ENCODE results near the gene ACSL5.
"Not testable (repeated sequence)": the region's sequence is repeated elsewhere in the genome, so short reads cannot be mapped to it uniquely, and the experiment has no call there.

The ACSL5 gene

GRCh38 chr10:112374724-112375541 is 1.0 kb downstream of the ACSL5 start:
- Histone ChIP-seq H2AFZ (ENCODE audit: low read length, unreplicated experiment) (peak overlapping the region; percentile 53), H3K27me3 (ENCODE audit: insufficient read depth, low read length) (no peaks in the 10 kb centered on the region), H3K4me1 (ENCODE audit: control insufficient read depth, insufficient read depth, low read length, unreplicated experiment) (peaks cover 44% of the 10 kb centered on the region), H3K27ac (ENCODE audit: low read depth, low read length) (peak overlapping the region; percentile 78), H3K79me2 (ENCODE audit: control insufficient read depth, insufficient read depth, low read length, unreplicated experiment) (no peaks in the 10 kb centered on the region), H3K4me3 (ENCODE audit: low read depth, low read length) (peak overlapping the region; percentile 68; the same call in 1 of the 2 replicates), H3K36me3 (ENCODE audit: insufficient read depth, low read length) (no peaks in the 10 kb centered on the region)

GRCh38 chr10:112375721-112376395 is 1.9 kb downstream of the ACSL5 start:
- H3K27me3 ChIP-seq (ENCODE audit: insufficient read depth, low read length) = no peaks in the 10 kb centered on the region
- no peaks in the 10 kb centered on the region for H3K36me3 ChIP-seq (ENCODE audit: insufficient read depth, low read length)
- H3K4me1 ChIP-seq (ENCODE audit: control insufficient read depth, insufficient read depth, low read length, unreplicated experiment) = peaks cover 53% of the 10 kb centered on the region
- H2AFZ ChIP-seq (ENCODE audit: low read length, unreplicated experiment) = peak overlapping the region; percentile 31
- H3K79me2 ChIP-seq (ENCODE audit: control insufficient read depth, insufficient read depth, low read length, unreplicated experiment) = no peaks in the 10 kb centered on the region
- peak overlapping the region; percentile 78 for H3K27ac ChIP-seq (ENCODE audit: low read depth, low read length)
- peak overlapping the region; percentile 68 for H3K4me3 ChIP-seq (ENCODE audit: low read depth, low read length)

- Histone ChIP-seq H3K4me1 (ENCODE audit: control insufficient read depth, insufficient read depth, low read length, unreplicated experiment) (peaks cover 53% of the 10 kb centered on the region), H3K79me2 (ENCODE audit: control insufficient read depth, insufficient read depth, low read length, unreplicated experiment) (no peaks in the 10 kb centered on the region), H3K27me3 (ENCODE audit: insufficient read depth, low read length) (no peaks in the 10 kb centered on the region), H2AFZ (ENCODE audit: low read length, unreplicated experiment) (peak overlapping the region; percentile 31), H3K27ac (ENCODE audit: low read depth, low read length) (peak overlapping the region; percentile 78), H3K4me3 (ENCODE audit: low read depth, low read length) (peak overlapping the region; percentile 68), H3K36me3 (ENCODE audit: insufficient read depth, low read length) (no peaks in the 10 kb centered on the region)
Measured at GRCh38 chr10:112376396-112376790, 2.5 kb downstream of the ACSL5 start.

GRCh38 chr10:112377116-112377515 is 3.2 kb downstream of the ACSL5 start:
- Histone ChIP-seq H3K4me1 (ENCODE audit: control insufficient read depth, insufficient read depth, low read length, unreplicated experiment) (peaks cover 53% of the 10 kb centered on the region), H3K4me3 (ENCODE audit: low read depth, low read length) (peak overlapping the region; percentile 68)
- not testable (repeated sequence) for H3K27ac ChIP-seq (ENCODE audit: low read depth, low read length); H3K79me2 ChIP-seq (ENCODE audit: control insufficient read depth, insufficient read depth, low read length, unreplicated experiment); H3K27me3 ChIP-seq (ENCODE audit: insufficient read depth, low read length); H2AFZ ChIP-seq (ENCODE audit: low read length, unreplicated experiment); H3K36me3 ChIP-seq (ENCODE audit: insufficient read depth, low read length)

GRCh38 chr10:112379635-112380296 is 5.8 kb downstream of the ACSL5 start:
- Histone ChIP-seq H3K36me3 (ENCODE audit: insufficient read depth, low read length) (no peaks in the 10 kb centered on the region), H2AFZ (ENCODE audit: low read length, unreplicated experiment) (no peak overlapping the region), H3K79me2 (ENCODE audit: control insufficient read depth, insufficient read depth, low read length, unreplicated experiment) (no peaks in the 10 kb centered on the region), H3K27me3 (ENCODE audit: insufficient read depth, low read length) (no peaks in the 10 kb centered on the region), H3K4me1 (ENCODE audit: control insufficient read depth, insufficient read depth, low read length, unreplicated experiment) (peaks cover 60% of the 10 kb centered on the region), H3K4me3 (ENCODE audit: low read depth, low read length) (no peak overlapping the region), H3K27ac (ENCODE audit: low read depth, low read length) (no peak overlapping the region)

- Histone ChIP-seq H3K4me3 (ENCODE audit: low read depth, low read length) (no peak overlapping the region), H3K27me3 (ENCODE audit: insufficient read depth, low read length) (no peaks in the 10 kb centered on the region), H3K4me1 (ENCODE audit: control insufficient read depth, insufficient read depth, low read length, unreplicated experiment) (peaks cover 35% of the 10 kb centered on the region), H3K36me3 (ENCODE audit: insufficient read depth, low read length) (no peaks in the 10 kb centered on the region), H3K27ac (ENCODE audit: low read depth, low read length) (no peak overlapping the region), H3K79me2 (ENCODE audit: control insufficient read depth, insufficient read depth, low read length, unreplicated experiment) (no peaks in the 10 kb centered on the region), H2AFZ (ENCODE audit: low read length, unreplicated experiment) (no peak overlapping the region)
Measured at GRCh38 chr10:112382515-112383235, 8.8 kb downstream of the ACSL5 start.

GRCh38 chr10:112383325-112383724 is 9.4 kb downstream of the ACSL5 start:
- H3K36me3 ChIP-seq (ENCODE audit: insufficient read depth, low read length) = no peaks in the 10 kb centered on the region
- no peak overlapping the region for H3K4me3 ChIP-seq (ENCODE audit: low read depth, low read length)
- H3K27ac ChIP-seq (ENCODE audit: low read depth, low read length) = no peak overlapping the region
- no peak overlapping the region for H2AFZ ChIP-seq (ENCODE audit: low read length, unreplicated experiment)
- H3K4me1 ChIP-seq (ENCODE audit: control insufficient read depth, insufficient read depth, low read length, unreplicated experiment) = peaks cover 35% of the 10 kb centered on the region
- H3K27me3 ChIP-seq (ENCODE audit: insufficient read depth, low read length) = no peaks in the 10 kb centered on the region
- no peaks in the 10 kb centered on the region for H3K79me2 ChIP-seq (ENCODE audit: control insufficient read depth, insufficient read depth, low read length, unreplicated experiment)

- Histone ChIP-seq H3K4me1 (ENCODE audit: control insufficient read depth, insufficient read depth, low read length, unreplicated experiment) (peaks cover 33% of the 10 kb centered on the region), H2AFZ (ENCODE audit: low read length, unreplicated experiment) (no peak overlapping the region), H3K36me3 (ENCODE audit: insufficient read depth, low read length) (no peaks in the 10 kb centered on the region), H3K79me2 (ENCODE audit: control insufficient read depth, insufficient read depth, low read length, unreplicated experiment) (no peaks in the 10 kb centered on the region), H3K27ac (ENCODE audit: low read depth, low read length) (no peak overlapping the region), H3K27me3 (ENCODE audit: insufficient read depth, low read length) (no peaks in the 10 kb centered on the region), H3K4me3 (ENCODE audit: low read depth, low read length) (no peak overlapping the region)
Measured at GRCh38 chr10:112384141-112384540, 10.2 kb downstream of the ACSL5 start.

GRCh38 chr10:112385201-112385600 is 11.3 kb downstream of the ACSL5 start:
- Histone ChIP-seq H3K79me2 (ENCODE audit: control insufficient read depth, insufficient read depth, low read length, unreplicated experiment) (no peaks in the 10 kb centered on the region), H2AFZ (ENCODE audit: low read length, unreplicated experiment) (no peak overlapping the region)

GRCh38 chr10:112388056-112388455 is 14.1 kb downstream of the ACSL5 start:
- H3K27ac ChIP-seq (ENCODE audit: low read depth, low read length); H3K79me2 ChIP-seq (ENCODE audit: control insufficient read depth, insufficient read depth, low read length, unreplicated experiment); H2AFZ ChIP-seq (ENCODE audit: low read length, unreplicated experiment); H3K36me3 ChIP-seq (ENCODE audit: insufficient read depth, low read length); H3K27me3 ChIP-seq (ENCODE audit: insufficient read depth, low read length); H3K4me3 ChIP-seq (ENCODE audit: low read depth, low read length): not testable (repeated sequence)
- H3K4me1 ChIP-seq (ENCODE audit: control insufficient read depth, insufficient read depth, low read length, unreplicated experiment) = peaks cover 18% of the 10 kb centered on the region

More at GRCh38 chr10:112385201-112385600, 11.3 kb downstream of the ACSL5 start:
- Histone ChIP-seq H3K36me3 (ENCODE audit: insufficient read depth, low read length) (no peaks in the 10 kb centered on the region), H3K4me1 (ENCODE audit: control insufficient read depth, insufficient read depth, low read length, unreplicated experiment) (peaks cover 30% of the 10 kb centered on the region), H3K27ac (ENCODE audit: low read depth, low read length) (no peak overlapping the region), H3K27me3 (ENCODE audit: insufficient read depth, low read length) (no peaks in the 10 kb centered on the region), H3K4me3 (ENCODE audit: low read depth, low read length) (no peak overlapping the region)

Measured in ACC112 (cell line).